NCI-H146 treated with DMSO at 0.1 percent for 48 hours (cell line): ENCODE measurements around the gene SH2D4B.

Experiments
- DNase-seq: peaks from one replicate; lab custom pipeline; 2025; ENCODE audit not compliant: unreplicated experiment; lab: John Stamatoyannopoulos, UW

Gene SH2D4B

GRCh38 chr10:80537736-80538480 is at the start of gene SH2D4B:
Gene SH2D4B (plus strand): TSS chr10:80537902. CDS start chr10:80538332, 430 bp downstream.
- DNase-seq: no peak

- no peak for DNase-seq
Measured at GRCh38 chr10:80488539-80489066, 49.1 kb upstream of the SH2D4B start.

GRCh38 chr10:80489371-80490112 is 48.2 kb upstream of the SH2D4B start:
- DNase-seq: no peak

- no peak for DNase-seq
Measured at GRCh38 chr10:80491251-80492102, 46.2 kb upstream of the SH2D4B start.

- DNase-seq: no peak
Measured at GRCh38 chr10:80492848-80493521, 44.7 kb upstream of the SH2D4B start.

- no peak for DNase-seq
Measured at GRCh38 chr10:80493522-80494051, 44.1 kb upstream of the SH2D4B start.

- no peak for DNase-seq
Measured at GRCh38 chr10:80496555-80497172, 41.0 kb upstream of the SH2D4B start.

- no peak for DNase-seq
Measured at GRCh38 chr10:80497187-80498077, 40.3 kb upstream of the SH2D4B start.

GRCh38 chr10:80498078-80498832 is 39.4 kb upstream of the SH2D4B start:
- DNase-seq: no peak

GRCh38 chr10:80498833-80499741 is 38.6 kb upstream of the SH2D4B start:
- no peak for DNase-seq

GRCh38 chr10:80500572-80501380 is 36.9 kb upstream of the SH2D4B start:
- no peak for DNase-seq

- DNase-seq: no peak
Measured at GRCh38 chr10:80501381-80501912, 36.3 kb upstream of the SH2D4B start.

GRCh38 chr10:80501913-80502521 is 35.7 kb upstream of the SH2D4B start:
- DNase-seq: no peak

- DNase-seq: no peak
Measured at GRCh38 chr10:80502621-80503583, 34.8 kb upstream of the SH2D4B start.
